Endothelial cell of umbilical vein (primary cell): Measurements from ENCODE around the gene HAVCR1. TPM values are rescaled to one million over a fixed set of nuclear protein-coding genes. Genes with fewer than 3 reads are reported as not detected.

ENCODE experiments used
- BruUV-seq: library from RNA; stranded (reverse); fragments of 400-500 nt; replicated peaks from 2 replicates; lab custom pipeline; 2021; lab: Mats Ljungman, UMichigan
- CTCF ChIA-PET: fragments of 300-600, 350-600 bp; sonication (Branson Sonifier 250); formaldehyde crosslinking; loops from one replicate; lab custom pipeline; 2021; ENCODE audit warnings: antibody characterized with exemption, inconsistent platforms; lab: Charles Lee
- POLR2A ChIA-PET: fragments of 300-600, 350-600 bp; sonication (Branson Sonifier 250); formaldehyde crosslinking; loops from one replicate; lab custom pipeline; 2021; ENCODE audit warnings: antibody characterized with exemption, inconsistent platforms; lab: Charles Lee
- DNase-seq: peaks from one replicate; pipeline ENCODE4 v3.0.0-alpha.2; 2011; ENCODE audit warnings: low read depth, low spot score
- FAIRE-seq: peaks from 2 replicates; lab custom pipeline; 2011; peaks lifted over from hg19 to GRCh38; lab: Jason Lieb, UNC
- H2AFZ ChIP-seq: 2 replicates; pipeline ENCODE4 v1.6.0; 2012; ENCODE audit warnings: low read depth, low read length, control low read depth, inconsistent platforms
- H3K27ac ChIP-seq: 2 replicates; pipeline ENCODE4 v1.5.1; 2011; ENCODE audit warnings: low read depth, mild to moderate bottlenecking, control low read depth, low read length, moderate library complexity; ENCODE audit not compliant: insufficient read depth
- H3K27me3 ChIP-seq, 2 experiments: 2 replicates each; pipeline versions ENCODE4 v1.6.0 to v1.6.1; 2011; ENCODE audit warnings: low read length in 2 of 2, mixed read lengths in 1 of 2; ENCODE audit not compliant: control insufficient read depth in 2 of 2, insufficient read depth in 2 of 2
- H3K36me3 ChIP-seq, 2 experiments: 2 replicates in 1 of 2; 3 replicates in 1 of 2; pipeline ENCODE4 v1.5.1; 2011; ENCODE audit warnings: low read length in 2 of 2, mild to moderate bottlenecking in 1 of 2, moderate library complexity in 1 of 2; ENCODE audit not compliant: control insufficient read depth in 2 of 2, insufficient read depth in 2 of 2; ENCODE audit errors: extremely low read depth in 1 of 2
- H3K4me1 ChIP-seq: 3 replicates; pipeline ENCODE4 v1.5.1; 2011; ENCODE audit warnings: mild to moderate bottlenecking, low read length; ENCODE audit not compliant: control insufficient read depth, insufficient read depth; ENCODE audit errors: extremely low read depth
- H3K4me2 ChIP-seq: 2 replicates; pipeline ENCODE4 v1.6.1; 2011; ENCODE audit warnings: low read length, control low read depth, mixed read lengths; ENCODE audit not compliant: insufficient read depth
- H3K4me3 ChIP-seq, 3 experiments: fragments of 200-600 bp in 1 of 3; sonication (generic), shearing (Covaris generic) in 1 of 3; replicated peaks in 1 of 3; 2 replicates each; pipeline ENCODE4 v1.5.1; 2011 to 2016; ENCODE audit warnings: control low read depth in 3 of 3, low read length in 3 of 3, mild to moderate bottlenecking in 2 of 3, inconsistent platforms in 1 of 3, low read depth in 1 of 3, moderate library complexity in 1 of 3; ENCODE audit not compliant: insufficient read depth in 1 of 3
- H3K79me2 ChIP-seq: 2 replicates; pipeline ENCODE4 v1.6.0; 2012; ENCODE audit warnings: low read length, inconsistent platforms; ENCODE audit not compliant: control insufficient read depth, insufficient read depth
- H3K9ac ChIP-seq: replicated peaks from 2 replicates; pipeline ENCODE3; 2011; ENCODE audit warnings: low read length, control low read depth; ENCODE audit not compliant: insufficient read depth; ENCODE audit errors: extremely low read depth
- H3K9me1 ChIP-seq: replicated peaks from 3 replicates; pipeline ENCODE4 v1.6.0; 2011; ENCODE audit warnings: mild to moderate bottlenecking, low read length; ENCODE audit not compliant: control insufficient read depth, insufficient read depth; ENCODE audit errors: extremely low read depth
- H3K9me3 ChIP-seq: replicated peaks from 2 replicates; pipeline ENCODE4 v1.5.1; 2012; ENCODE audit warnings: low read length, inconsistent platforms; ENCODE audit not compliant: control insufficient read depth, insufficient read depth
- H4K20me1 ChIP-seq: replicated peaks from 2 replicates; pipeline ENCODE3; 2011; ENCODE audit warnings: mild to moderate bottlenecking, low read length; ENCODE audit not compliant: control insufficient read depth, insufficient read depth; ENCODE audit errors: extremely low read depth
- CTCF ChIP-seq, 2 donors: IDR thresholded peaks; 1 replicate in 1 of 2; 2 replicates in 1 of 2; pipeline ENCODE4 v1.5.1; 2011; ENCODE audit warnings: low read length in 2 of 2, mild to moderate bottlenecking in 2 of 2, moderate library complexity in 2 of 2, control low read depth in 1 of 2, inconsistent platforms in 1 of 2, low read depth in 1 of 2; ENCODE audit not compliant: insufficient read depth in 1 of 2; ENCODE audit errors: extremely low read depth in 1 of 2
- EZH2 ChIP-seq: IDR thresholded peaks from 2 replicates; pipeline ENCODE4 v1.6.1; 2012; ENCODE audit warnings: borderline replicate concordance, low read depth, mild to moderate bottlenecking, moderate library complexity, low read length, inconsistent platforms; ENCODE audit not compliant: severe bottlenecking
- FOS ChIP-seq: IDR thresholded peaks from 2 replicates; pipeline ENCODE4 v1.6.1; 2011; ENCODE audit warnings: mild to moderate bottlenecking, low read length, moderate library complexity, borderline replicate concordance; ENCODE audit not compliant: insufficient read depth
- GATA2 ChIP-seq: IDR thresholded peaks from 2 replicates; pipeline ENCODE4 v1.7.0; 2011; ENCODE audit warnings: low read depth, mild to moderate bottlenecking, moderate library complexity, mixed read lengths, low read length; ENCODE audit not compliant: insufficient read length, insufficient read depth
- JUN ChIP-seq: IDR thresholded peaks from 2 replicates; pipeline ENCODE4 v1.6.1; 2011; ENCODE audit warnings: borderline replicate concordance, low read depth; ENCODE audit not compliant: insufficient read length, insufficient read depth
- MAX ChIP-seq: IDR thresholded peaks from 2 replicates; pipeline ENCODE4 v1.6.1; 2011; ENCODE audit not compliant: insufficient read depth, insufficient read length
- MYC ChIP-seq: IDR thresholded peaks from one replicate; pipeline ENCODE4 v1.6.1; 2011; ENCODE audit warnings: mild to moderate bottlenecking, low read depth, low read length
- POLR2A ChIP-seq: IDR thresholded peaks from 2 replicates; pipeline ENCODE4 v1.6.1; 2012; ENCODE audit warnings: low read depth, mild to moderate bottlenecking, control low read depth, low read length
- POLR2AphosphoS5 ChIP-seq: IDR thresholded peaks from 2 replicates; pipeline ENCODE4 v1.6.1; 2012; ENCODE audit warnings: low read depth, mild to moderate bottlenecking, control low read depth, low read length, moderate library complexity; ENCODE audit not compliant: insufficient read depth
- dilution Hi-C: fragments of 300-500 bp; cut with MboI; formaldehyde crosslinking; loops from one replicate; pipeline ENCODE4 v1.15.0; 2019; ENCODE audit warnings: low sequenced_read_pairs; ENCODE audit not compliant: extremely low pct_ligation_motif_present
- intact Hi-C: fragments of 100-400 bp; cut with micrococcal nuclease; formaldehyde crosslinking; loops from one replicate; pipeline ENCODE4 v1.10.0; 2022
- polyA plus RNA-seq, 4 experiments: library from polyadenylated mRNA; depleted of rRNA in 3 of 4; stranded (reverse) in 3 of 4; unstranded in 1 of 4; fragments of >200 nt; gene quantifications; 2 replicates each; pipeline versions ENCODE4 v1.2.1 to v1.2.3, GENCODE V29; 2011 to 2012; ENCODE audit warnings: missing spikeins in 1 of 4
- total RNA-seq: library from RNA; stranded (reverse); gene quantifications from 2 replicates; pipeline ENCODE4 v1.2.3, GENCODE V29; 2021

Gene HAVCR1
- total and polyA plus RNA-seq, 2 donors (not counting 3 experiments of a cell fraction or from before 2014, with no cell fraction given), result not detected

GRCh38 chr5:157051604-157052245 lies 7.2 kb downstream of the HAVCR1 start:
- BruUV-seq, result no TSS peak
- POLR2A ChIA-PET, result no interaction called here
- TF ChIP-seq JUN, result no peak
- TF ChIP-seq EZH2, result no peak
- TF ChIP-seq GATA2, result no peak
- TF ChIP-seq MYC, result no peak
- no peak for TF ChIP-seq POLR2AphosphoS5
- no peak for TF ChIP-seq MAX
- no peak for TF ChIP-seq FOS
- TF ChIP-seq POLR2A, result no peak
- no peak for TF ChIP-seq CTCF (IDR thresholded peaks at IDR 0.05; ENCODE audit: extremely low read depth in 1 of 2, insufficient read depth in 1 of 2, low read depth in 1 of 2, low read length in 2 of 2)
- no peak overlapping the region for H3K27ac ChIP-seq
- H3K36me3 ChIP-seq, result no peaks in the 10 kb centered on the region
- DNase-seq, result no peak
- H2AFZ ChIP-seq, result no peak overlapping the region
- CTCF ChIA-PET, result no interaction called here
- dilution Hi-C loops, result no loop called here
- no peaks in the 10 kb centered on the region for H4K20me1 ChIP-seq
- H3K9me1 ChIP-seq, result no peaks in the 10 kb centered on the region
- H3K9me3 ChIP-seq, result no peaks in the 10 kb centered on the region
- intact Hi-C loops, result no loop called here
- no peak overlapping the region for H3K4me2 ChIP-seq
- FAIRE-seq, result no peak
- no peak overlapping the region for H3K9ac ChIP-seq
- no peaks in the 10 kb centered on the region for H3K27me3 ChIP-seq
- no peaks in the 10 kb centered on the region for H3K4me1 ChIP-seq
- H3K79me2 ChIP-seq, result no peaks in the 10 kb centered on the region
- H3K4me3 ChIP-seq, result no peak overlapping the region
